Measurements from ENCODE around the gene ZC3H4.

DNA sequence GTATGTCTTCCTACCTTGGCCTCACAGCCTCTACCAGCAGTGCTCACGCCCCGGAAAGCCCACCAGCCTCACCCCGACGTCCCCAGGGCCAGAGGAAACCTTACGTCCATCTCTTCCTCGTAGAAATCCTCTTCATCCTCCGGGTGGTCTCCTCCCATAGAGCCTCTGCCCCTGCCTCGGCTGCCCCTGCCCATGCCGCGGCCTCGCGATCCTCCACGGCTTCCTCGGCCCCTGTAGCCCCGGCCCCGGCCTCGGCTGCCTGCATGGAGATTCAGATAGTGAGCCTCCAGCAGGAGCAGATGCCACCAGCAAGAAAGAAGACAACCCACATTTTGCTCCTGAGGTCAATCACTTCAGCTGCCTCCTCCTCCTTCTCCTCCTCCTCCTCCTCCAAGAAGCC lies 27.3 kb downstream of the ZC3H4 start:
- TF ChIP-seq CTCF (IDR thresholded peaks at IDR 0.05) (no peak), POLR2A (IDR thresholded peaks at IDR 0.05) (no peak)
